Skin of body (tissue), 3 donors: Measurements from ENCODE around the gene CCDC17. TPM values are rescaled to one million over a fixed set of nuclear protein-coding genes. Genes with fewer than 3 reads are reported as not detected.
A peak's percentile ranks its signal among the peaks of the same experiment; 100 is the strongest.

Experiments
- DNase-seq: peaks from one replicate; lab custom pipeline; 2025; lab: John Stamatoyannopoulos, UW
- small RNA-seq: library from RNA; depleted of rRNA; stranded (forward); fragments of <200 nt; gene quantifications from one replicate; pipeline ENCODE3, GENCODE V24; 2014; ENCODE audit warnings: low replicate concordance
- total RNA-seq: library from RNA; depleted of rRNA; stranded (reverse); fragments of >200 nt; gene quantifications from one replicate; pipeline ENCODE4 v1.2.3, GENCODE V29; 2014

The CCDC17 gene
- total RNA-seq, 1 donor from 2014 or later, result 0.79 TPM

DNA sequence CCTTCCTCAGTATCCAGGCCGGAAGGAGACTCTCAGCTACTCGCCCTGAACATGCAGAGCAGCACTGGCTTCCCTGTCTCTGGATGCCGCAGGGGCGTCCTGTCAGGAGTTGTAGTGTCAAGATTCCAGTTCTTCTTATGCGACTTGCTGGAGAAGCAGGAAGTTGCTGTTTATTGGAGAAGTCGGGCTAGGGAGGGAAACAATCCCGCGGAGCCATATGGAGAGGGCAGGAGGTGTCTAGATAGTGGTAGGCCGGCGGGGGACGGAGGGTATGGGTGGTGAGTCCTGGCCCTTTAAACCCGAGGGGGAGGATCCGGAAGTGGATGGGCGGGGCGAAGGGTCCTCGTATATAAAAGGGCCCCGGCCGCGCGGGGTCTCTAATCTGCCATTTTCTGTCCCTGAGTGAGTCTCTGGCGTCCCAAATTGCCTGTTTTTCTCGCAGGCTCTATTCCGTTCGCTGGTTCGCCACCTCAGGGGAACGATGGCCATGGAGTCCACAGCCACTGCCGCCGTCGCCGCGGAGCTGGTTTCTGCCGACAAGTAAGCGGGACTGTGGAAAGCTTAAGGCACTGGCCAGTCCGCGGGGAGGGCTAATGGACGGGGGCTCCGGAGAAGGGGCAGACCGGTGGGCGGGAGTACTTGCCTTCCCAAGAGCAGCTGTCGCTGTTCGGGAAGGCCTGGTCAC lies 40.0 kb downstream of the CCDC17 start, which contains the start of gene NASP:
NASP (plus strand) TSS at position 376 of the 685 bp plus-strand sequence; CDS start at position 482, 106 bp downstream.
- peak; percentile 93 for DNase-seq

- DNase-seq, result peak; percentile 95
Measured at GRCh38 chr1:45583264-45583665, 40.6 kb downstream of the CCDC17 start.

GRCh38 chr1:45574105-45574626 lies 49.7 kb downstream of the CCDC17 start:
- no peak for DNase-seq

DNA sequence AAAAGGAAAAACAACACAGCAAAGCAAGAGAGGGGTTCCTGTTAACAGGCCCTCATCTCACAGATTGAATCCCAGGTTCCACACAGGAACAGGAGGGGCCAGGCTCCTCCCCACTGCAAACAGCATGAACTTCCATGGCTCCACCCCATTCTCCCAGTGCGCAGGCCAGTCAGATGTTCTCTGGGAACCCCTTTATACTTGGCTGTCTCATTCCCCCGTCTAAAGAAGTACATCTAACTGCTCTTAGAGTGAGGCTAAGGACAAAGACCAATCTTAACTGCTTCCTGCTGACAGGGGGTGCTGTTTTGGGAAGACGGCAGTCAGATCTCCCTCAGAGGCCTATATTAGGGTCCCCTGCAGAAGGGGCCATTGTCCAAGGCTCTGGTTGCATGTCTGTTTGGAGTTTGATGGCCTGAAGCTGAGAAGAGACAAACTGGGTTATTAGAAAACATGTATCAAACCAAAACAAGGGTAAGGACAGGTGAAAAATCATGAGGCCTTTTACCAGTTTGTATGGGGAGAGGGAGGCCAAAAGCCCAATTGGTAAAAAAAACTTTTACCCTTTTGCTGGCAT lies 50.5 kb downstream of the CCDC17 start:
- DNase-seq, result no peak

DNA sequence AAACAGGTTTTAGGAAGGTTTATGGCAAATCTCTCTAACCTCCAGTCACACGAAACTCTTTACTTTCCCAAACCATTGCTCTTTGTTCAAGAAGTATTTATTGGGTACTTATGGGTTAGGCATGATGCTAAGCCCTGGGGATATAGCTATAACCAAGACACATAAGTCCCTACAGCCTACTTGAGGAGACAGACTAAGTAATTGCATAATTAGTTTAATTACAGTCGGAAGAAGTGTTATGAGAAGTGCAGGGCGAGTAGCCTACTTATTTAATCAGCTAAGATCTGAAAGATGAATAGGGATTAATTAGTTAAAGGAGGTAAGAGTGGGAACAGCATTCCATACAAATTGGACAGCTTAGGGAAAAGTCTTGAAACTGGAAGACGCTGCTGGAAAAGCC lies 53.2 kb downstream of the CCDC17 start:
- DNase-seq, result no peak

Small RNA genes lying within 50 kb of the gene (small RNA-seq; reads per million reads assigned to genes)
- gene AL355480.1 (not detected), gene AL355480.2 (not detected), gene AL355480.3 (not detected), gene AL355480.4 (not detected)

Other genes with a start within 250 kb of the CCDC17 start
- gene TESK2, start 132.9 kb downstream of the CCDC17 start, total RNA-seq, result 7.4 TPM
- gene CCDC163, start 124.0 kb downstream of the CCDC17 start, total RNA-seq, result 0.30 TPM
- gene MMACHC, start 123.8 kb downstream of the CCDC17 start, total RNA-seq, result 2.1 TPM
- gene PRDX1, start 102.2 kb downstream of the CCDC17 start, total RNA-seq, result 187 TPM
- gene AKR1A1, start 73.2 kb downstream of the CCDC17 start, total RNA-seq, result 81.1 TPM
- gene NASP, start 40.0 kb downstream of the CCDC17 start, total RNA-seq, result 67.5 TPM
- 119 TPM for gene GPBP1L1, start 62.5 kb upstream of the CCDC17 start, total RNA-seq
- 12.9 TPM for gene TMEM69, start 64.1 kb upstream of the CCDC17 start, total RNA-seq
- 14.4 TPM for gene IPP, start 126.6 kb upstream of the CCDC17 start, total RNA-seq
- 29.0 TPM for gene MAST2, start 179.6 kb upstream of the CCDC17 start, total RNA-seq